DOHH2 (cell line): ENCODE data around the gene ATP8B4.

Experiments
- H3F3A ChIP-seq: fragments of 200-600 bp; sonication (generic), shearing (Covaris generic); 2 replicates; pipeline ENCODE4 v1.6.0; 2016; ENCODE audit warnings: antibody characterized with exemption, mild to moderate bottlenecking; ENCODE audit not compliant: control insufficient read depth, insufficient read depth
- H3K27ac ChIP-seq: fragments of 200-600 bp; sonication (generic); 2 replicates; pipeline ENCODE4 v1.5.1; 2014; ENCODE audit warnings: low read depth, mild to moderate bottlenecking, low read length, moderate library complexity
- H3K27me3 ChIP-seq: fragments of 200-600 bp; sonication (generic); 2 replicates; pipeline ENCODE4 v1.6.1; 2014; ENCODE audit warnings: mild to moderate bottlenecking, low read length, mixed read lengths; ENCODE audit not compliant: control insufficient read depth
- H3K36me3 ChIP-seq: fragments of 200-600 bp; sonication (generic); 2 replicates; pipeline ENCODE4 v1.6.1; 2014; ENCODE audit warnings: mild to moderate bottlenecking, low read length, moderate library complexity, mixed read lengths; ENCODE audit not compliant: control insufficient read depth
- H3K4me1 ChIP-seq: fragments of 200-600 bp; sonication (generic); 2 replicates; pipeline ENCODE4 v1.6.1; 2014; ENCODE audit warnings: mild to moderate bottlenecking, low read length, mixed read lengths; ENCODE audit not compliant: control insufficient read depth
- H3K4me2 ChIP-seq: fragments of 200-600 bp; sonication (generic); 2 replicates; pipeline ENCODE4 v1.6.0; 2014; ENCODE audit warnings: mild to moderate bottlenecking, low read length, moderate library complexity
- H3K4me3 ChIP-seq: fragments of 200-600 bp; sonication (generic); 2 replicates; pipeline ENCODE4 v1.5.1; 2014; ENCODE audit warnings: mild to moderate bottlenecking, low read length, mixed read lengths
- H3K79me2 ChIP-seq: fragments of 200-600 bp; sonication (generic); 2 replicates; pipeline ENCODE4 v1.6.1; 2014; ENCODE audit warnings: mild to moderate bottlenecking, low read length, mixed read lengths; ENCODE audit not compliant: control insufficient read depth
- H3K9me2 ChIP-seq: fragments of 200-600 bp; sonication (generic); replicated peaks from 2 replicates; pipeline ENCODE4 v1.6.1; 2014; ENCODE audit warnings: mild to moderate bottlenecking, low read length, mixed read lengths; ENCODE audit not compliant: control insufficient read depth
- H3K9me3 ChIP-seq: fragments of 200-600 bp; sonication (generic); 2 replicates; pipeline ENCODE4 v1.6.1; 2014; ENCODE audit warnings: antibody characterized with exemption, low read length, mixed read lengths; ENCODE audit not compliant: control insufficient read depth, insufficient read depth
- H4K20me1 ChIP-seq: fragments of 200-600 bp; sonication (generic); 2 replicates; pipeline ENCODE4 v1.6.0; 2014; ENCODE audit warnings: low read depth, mild to moderate bottlenecking, antibody characterized with exemption, low read length, moderate library complexity; ENCODE audit not compliant: control insufficient read depth, insufficient read depth
- EZH2phosphoT487 ChIP-seq: fragments of 200-600 bp; sonication (generic); IDR thresholded peaks from 2 replicates; pipeline ENCODE4 v1.6.1; 2017; ENCODE audit warnings: borderline replicate concordance, mild to moderate bottlenecking, antibody characterized with exemption, low read length, moderate library complexity, mixed read lengths
- TF ChIP-seq, protein P1 (sequence below): fragments of 200-600 bp; sonication (generic); IDR thresholded peaks from one replicate; pipeline ENCODE4 v1.5.1; 2014; ENCODE audit warnings: antibody characterized with exemption, mild to moderate bottlenecking, low read depth, low read length; ENCODE audit not compliant: poor library complexity, severe bottlenecking

ATP8B4 gene

GRCh38 chr15:49927189-49927861 lies 191.7 kb downstream of the ATP8B4 start:
- TF ChIP-seq, protein P1, sequence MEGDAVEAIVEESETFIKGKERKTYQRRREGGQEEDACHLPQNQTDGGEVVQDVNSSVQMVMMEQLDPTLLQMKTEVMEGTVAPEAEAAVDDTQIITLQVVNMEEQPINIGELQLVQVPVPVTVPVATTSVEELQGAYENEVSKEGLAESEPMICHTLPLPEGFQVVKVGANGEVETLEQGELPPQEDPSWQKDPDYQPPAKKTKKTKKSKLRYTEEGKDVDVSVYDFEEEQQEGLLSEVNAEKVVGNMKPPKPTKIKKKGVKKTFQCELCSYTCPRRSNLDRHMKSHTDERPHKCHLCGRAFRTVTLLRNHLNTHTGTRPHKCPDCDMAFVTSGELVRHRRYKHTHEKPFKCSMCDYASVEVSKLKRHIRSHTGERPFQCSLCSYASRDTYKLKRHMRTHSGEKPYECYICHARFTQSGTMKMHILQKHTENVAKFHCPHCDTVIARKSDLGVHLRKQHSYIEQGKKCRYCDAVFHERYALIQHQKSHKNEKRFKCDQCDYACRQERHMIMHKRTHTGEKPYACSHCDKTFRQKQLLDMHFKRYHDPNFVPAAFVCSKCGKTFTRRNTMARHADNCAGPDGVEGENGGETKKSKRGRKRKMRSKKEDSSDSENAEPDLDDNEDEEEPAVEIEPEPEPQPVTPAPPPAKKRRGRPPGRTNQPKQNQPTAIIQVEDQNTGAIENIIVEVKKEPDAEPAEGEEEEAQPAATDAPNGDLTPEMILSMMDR: no peak
- no peak for TF ChIP-seq EZH2phosphoT487
- no peak overlapping the region for H3K4me2 ChIP-seq
- H3K36me3 ChIP-seq: no peaks in the 10 kb centered on the region
- no peaks in the 10 kb centered on the region for H3K9me2 ChIP-seq
- H3K4me3 ChIP-seq: no peak overlapping the region
- H3K9me3 ChIP-seq: no peaks in the 10 kb centered on the region
- no peak overlapping the region for H3K27ac ChIP-seq
- no peaks in the 10 kb centered on the region for H4K20me1 ChIP-seq
- peaks cover 3% of the 10 kb centered on the region; the same call in 1 of the 2 replicates for H3K27me3 ChIP-seq
- H3K79me2 ChIP-seq: no peaks in the 10 kb centered on the region
- no peaks in the 10 kb centered on the region for H3K4me1 ChIP-seq
- no peaks in the 10 kb centered on the region for H3F3A ChIP-seq

- H3K4me3 ChIP-seq: no peak overlapping the region
- no peaks in the 10 kb centered on the region for H3K9me2 ChIP-seq
- no peaks in the 10 kb centered on the region for H3K9me3 ChIP-seq
- peaks cover 3% of the 10 kb centered on the region; the same call in 1 of the 2 replicates for H3K27me3 ChIP-seq
- no peak overlapping the region for H3K27ac ChIP-seq
- H3F3A ChIP-seq: no peaks in the 10 kb centered on the region
- H3K36me3 ChIP-seq: no peaks in the 10 kb centered on the region
- H3K79me2 ChIP-seq: no peaks in the 10 kb centered on the region
- H4K20me1 ChIP-seq: no peaks in the 10 kb centered on the region
- no peak for TF ChIP-seq EZH2phosphoT487
- TF ChIP-seq, protein P1: no peak
- H3K4me1 ChIP-seq: no peaks in the 10 kb centered on the region
- H3K4me2 ChIP-seq: no peak overlapping the region
Measured at GRCh38 chr15:49926740-49927139, 192.3 kb downstream of the ATP8B4 start.

- H3K27ac ChIP-seq: no peak overlapping the region
- no peaks in the 10 kb centered on the region for H3K79me2 ChIP-seq
- H3F3A ChIP-seq: no peaks in the 10 kb centered on the region
- H3K36me3 ChIP-seq: no peaks in the 10 kb centered on the region
- no peaks in the 10 kb centered on the region for H3K9me3 ChIP-seq
- H3K9me2 ChIP-seq: no peaks in the 10 kb centered on the region
- H3K4me1 ChIP-seq: no peaks in the 10 kb centered on the region
- TF ChIP-seq EZH2phosphoT487: no peak
- TF ChIP-seq, protein P1: no peak
- no peak overlapping the region for H3K4me2 ChIP-seq
- H3K4me3 ChIP-seq: no peak overlapping the region
- peaks cover 3% of the 10 kb centered on the region; the same call in 1 of the 2 replicates for H3K27me3 ChIP-seq
- no peaks in the 10 kb centered on the region for H4K20me1 ChIP-seq
Measured at GRCh38 chr15:49923671-49924070, 195.4 kb downstream of the ATP8B4 start.
